ENCODE results near the gene ZNF561. TPM values are rescaled to one million over a fixed set of nuclear protein-coding genes. Genes with fewer than 3 reads are reported as not detected.

ZNF561 gene
- total RNA-seq, 1 donor, result 45.2 TPM

GRCh38 chr19:9650345-9650744 lies 29.3 kb upstream of the ZNF561 start:
- Histone ChIP-seq H3K4me3 (ENCODE audit: insufficient read depth, low read length) (no peak overlapping the region), H4K20me1 (ENCODE audit: insufficient read depth, low read length) (no peaks in the 10 kb centered on the region), H3K27me3 (ENCODE audit: insufficient read depth, low read length) (no peaks in the 10 kb centered on the region), H3K36me3 (ENCODE audit: insufficient read depth, low read length) (peaks cover 62% of the 10 kb centered on the region), H3K27ac (ENCODE audit: low read depth, low read length) (no peak overlapping the region), H3K4me1 (ENCODE audit: insufficient read depth, low read length) (no peaks in the 10 kb centered on the region), H2AFZ (ENCODE audit: low read length) (no peak overlapping the region), H3K79me2 (ENCODE audit: insufficient read depth, low read length) (peaks cover 50% of the 10 kb centered on the region), H3K9me3 (ENCODE audit: low read depth, low read length) (peaks cover 31% of the 10 kb centered on the region), H3K4me2 (ENCODE audit: insufficient read depth, low read length) (no peak overlapping the region)
- DNase-seq (ENCODE audit: insufficient read length, low spot score, missing footprints), result no peak
- TF ChIP-seq, protein P1, sequence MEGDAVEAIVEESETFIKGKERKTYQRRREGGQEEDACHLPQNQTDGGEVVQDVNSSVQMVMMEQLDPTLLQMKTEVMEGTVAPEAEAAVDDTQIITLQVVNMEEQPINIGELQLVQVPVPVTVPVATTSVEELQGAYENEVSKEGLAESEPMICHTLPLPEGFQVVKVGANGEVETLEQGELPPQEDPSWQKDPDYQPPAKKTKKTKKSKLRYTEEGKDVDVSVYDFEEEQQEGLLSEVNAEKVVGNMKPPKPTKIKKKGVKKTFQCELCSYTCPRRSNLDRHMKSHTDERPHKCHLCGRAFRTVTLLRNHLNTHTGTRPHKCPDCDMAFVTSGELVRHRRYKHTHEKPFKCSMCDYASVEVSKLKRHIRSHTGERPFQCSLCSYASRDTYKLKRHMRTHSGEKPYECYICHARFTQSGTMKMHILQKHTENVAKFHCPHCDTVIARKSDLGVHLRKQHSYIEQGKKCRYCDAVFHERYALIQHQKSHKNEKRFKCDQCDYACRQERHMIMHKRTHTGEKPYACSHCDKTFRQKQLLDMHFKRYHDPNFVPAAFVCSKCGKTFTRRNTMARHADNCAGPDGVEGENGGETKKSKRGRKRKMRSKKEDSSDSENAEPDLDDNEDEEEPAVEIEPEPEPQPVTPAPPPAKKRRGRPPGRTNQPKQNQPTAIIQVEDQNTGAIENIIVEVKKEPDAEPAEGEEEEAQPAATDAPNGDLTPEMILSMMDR (IDR thresholded peaks at IDR 0.05; ENCODE audit: extremely low read depth, low read depth, low read length), result no peak

DNA sequence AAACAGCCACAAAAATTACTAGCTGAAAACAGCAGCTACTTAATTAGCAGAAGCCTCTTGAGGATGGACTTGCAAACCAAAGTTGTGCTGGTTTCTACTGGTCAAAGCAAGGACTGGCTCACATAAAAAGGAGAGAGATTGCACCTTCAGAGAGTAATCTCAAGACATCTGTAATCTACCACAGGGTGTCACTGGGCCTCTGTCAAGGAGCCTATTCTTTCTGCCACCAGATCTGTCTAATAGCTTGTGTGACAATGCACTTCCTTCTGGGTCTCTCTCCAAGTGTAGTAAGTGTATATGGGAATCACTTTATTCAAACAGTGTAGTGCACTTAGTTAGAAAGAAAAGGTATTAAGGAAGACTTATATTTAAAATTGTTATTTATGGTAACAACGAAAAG lies 24.4 kb upstream of the ZNF561 start:
- H3K27ac ChIP-seq (ENCODE audit: low read depth, low read length), result no peak overlapping the region
- DNase-seq (ENCODE audit: insufficient read length, low spot score, missing footprints), result no peak
- no peak overlapping the region for H3K4me3 ChIP-seq (ENCODE audit: insufficient read depth, low read length)
- H3K4me2 ChIP-seq (ENCODE audit: insufficient read depth, low read length), result no peak overlapping the region
- H2AFZ ChIP-seq (ENCODE audit: low read length), result no peak overlapping the region
- TF ChIP-seq, protein P1 (IDR thresholded peaks at IDR 0.05; ENCODE audit: extremely low read depth, low read depth, low read length), result no peak
- no peaks in the 10 kb centered on the region for H4K20me1 ChIP-seq (ENCODE audit: insufficient read depth, low read length)
- H3K36me3 ChIP-seq (ENCODE audit: insufficient read depth, low read length), result peaks cover 16% of the 10 kb centered on the region
- H3K79me2 ChIP-seq (ENCODE audit: insufficient read depth, low read length), result peaks cover 17% of the 10 kb centered on the region
- no peaks in the 10 kb centered on the region for H3K27me3 ChIP-seq (ENCODE audit: insufficient read depth, low read length)
- H3K9me3 ChIP-seq (ENCODE audit: low read depth, low read length), result no peaks in the 10 kb centered on the region
- H3K4me1 ChIP-seq (ENCODE audit: insufficient read depth, low read length), result no peaks in the 10 kb centered on the region

DNA sequence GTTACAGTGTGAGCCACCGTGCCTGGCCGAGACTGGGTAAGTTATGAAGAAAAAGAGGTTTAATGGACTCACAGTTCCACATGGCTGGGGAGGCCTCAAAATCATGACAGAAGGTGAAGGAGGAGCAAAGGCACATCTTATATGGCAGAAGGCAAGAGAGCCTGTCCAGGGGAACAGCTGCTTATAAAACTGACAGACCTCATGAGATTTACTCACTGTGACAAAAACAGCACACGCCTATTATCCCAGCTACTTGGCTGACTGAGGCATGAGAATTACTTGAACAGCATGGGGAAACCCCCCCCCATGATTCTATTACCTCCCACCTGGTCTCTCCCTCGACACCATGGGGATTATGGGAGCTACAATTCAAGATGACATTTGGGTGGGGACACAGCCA lies 23.4 kb upstream of the ZNF561 start:
- Histone ChIP-seq H2AFZ (ENCODE audit: low read length) (no peak overlapping the region), H3K79me2 (ENCODE audit: insufficient read depth, low read length) (peaks cover 10% of the 10 kb centered on the region), H4K20me1 (ENCODE audit: insufficient read depth, low read length) (no peaks in the 10 kb centered on the region), H3K4me1 (ENCODE audit: insufficient read depth, low read length) (no peaks in the 10 kb centered on the region), H3K9me3 (ENCODE audit: low read depth, low read length) (no peaks in the 10 kb centered on the region), H3K27ac (ENCODE audit: low read depth, low read length) (no peak overlapping the region), H3K36me3 (ENCODE audit: insufficient read depth, low read length) (peaks cover 11% of the 10 kb centered on the region), H3K4me3 (ENCODE audit: insufficient read depth, low read length) (no peak overlapping the region), H3K27me3 (ENCODE audit: insufficient read depth, low read length) (no peaks in the 10 kb centered on the region), H3K4me2 (ENCODE audit: insufficient read depth, low read length) (no peak overlapping the region)
- DNase-seq (ENCODE audit: insufficient read length, low spot score, missing footprints), result no peak
- TF ChIP-seq, protein P1 (IDR thresholded peaks at IDR 0.05; ENCODE audit: extremely low read depth, low read depth, low read length), result no peak

GRCh38 chr19:9641810-9642209 lies 20.8 kb upstream of the ZNF561 start:
- H3K4me3 ChIP-seq (ENCODE audit: insufficient read depth, low read length), result no peak overlapping the region
- DNase-seq (ENCODE audit: insufficient read length, low spot score, missing footprints), result no peak
- no peak overlapping the region for H3K27ac ChIP-seq (ENCODE audit: low read depth, low read length)
- H3K4me2 ChIP-seq (ENCODE audit: insufficient read depth, low read length), result no peak overlapping the region
- no peaks in the 10 kb centered on the region for H3K27me3 ChIP-seq (ENCODE audit: insufficient read depth, low read length)
- peaks cover 5% of the 10 kb centered on the region for H3K36me3 ChIP-seq (ENCODE audit: insufficient read depth, low read length)
- H2AFZ ChIP-seq (ENCODE audit: low read length), result no peak overlapping the region
- no peaks in the 10 kb centered on the region for H3K4me1 ChIP-seq (ENCODE audit: insufficient read depth, low read length)
- H3K9me3 ChIP-seq (ENCODE audit: low read depth, low read length), result no peaks in the 10 kb centered on the region
- no peaks in the 10 kb centered on the region for H4K20me1 ChIP-seq (ENCODE audit: insufficient read depth, low read length)
- TF ChIP-seq, protein P1 (IDR thresholded peaks at IDR 0.05; ENCODE audit: extremely low read depth, low read depth, low read length), result no peak
- no peaks in the 10 kb centered on the region for H3K79me2 ChIP-seq (ENCODE audit: insufficient read depth, low read length)
